IMR-90 (cell line): ENCODE data around the gene TMEM63C. TPM values are rescaled to one million over a fixed set of nuclear protein-coding genes. Genes with fewer than 3 reads are reported as not detected.

Experiments used
- ATAC-seq: fragments of 200-7000 bp; cut with Tn5 transposase; 2 replicates; pipeline ENCODE4 v1.9.1; 2020; ENCODE audit warnings: low read depth, mild to moderate bottlenecking, moderate library complexity
- BruUV-seq: library from RNA; stranded (reverse); fragments of 400-500 nt; replicated peaks from 2 replicates; lab custom pipeline; 2021; lab: Mats Ljungman, UMichigan
- CTCF ChIA-PET: fragments of 300-600 bp; formaldehyde crosslinking; extraction: SDS; loops from one replicate; lab custom pipeline; 2021; ENCODE audit warnings: antibody characterized with exemption; lab: Yijun Ruan, JAX
- POLR2A ChIA-PET: fragments of 300-600 bp; sonication (Branson Sonifier 250); formaldehyde crosslinking; loops from one replicate; lab custom pipeline; 2022; ENCODE audit warnings: antibody characterized with exemption; ENCODE audit not compliant: unreplicated experiment; lab: Charles Lee
- DNase-seq: peaks from one replicate; pipeline ENCODE4 v3.0.0; 2013
- H2AFZ ChIP-seq: replicated peaks from 2 replicates; pipeline ENCODE3; 2013; ENCODE audit warnings: low read length, mild to moderate bottlenecking; ENCODE audit not compliant: poor library complexity
- H2AK5ac ChIP-seq: 2 replicates; pipeline ENCODE4 v1.6.1; 2013; ENCODE audit warnings: low read depth, low read length, inconsistent platforms
- H2AK9ac ChIP-seq: replicated peaks from 2 replicates; pipeline ENCODE3; 2013; ENCODE audit warnings: mild to moderate bottlenecking, low read depth, low read length, moderate library complexity; ENCODE audit not compliant: poor library complexity
- H2BK120ac ChIP-seq: 2 replicates; pipeline ENCODE4 v1.6.1; 2013; ENCODE audit warnings: low read depth, low read length, inconsistent platforms
- H2BK15ac ChIP-seq: 3 replicates; pipeline ENCODE4 v1.6.1; 2013; ENCODE audit warnings: low read depth, low read length, inconsistent platforms
- H2BK20ac ChIP-seq: 2 replicates; pipeline ENCODE4 v1.6.1; 2013; ENCODE audit warnings: low read depth, mild to moderate bottlenecking, inconsistent platforms, low read length, moderate library complexity
- H2BK5ac ChIP-seq: 2 replicates; pipeline ENCODE4 v1.6.1; 2013; ENCODE audit warnings: mild to moderate bottlenecking, low read depth, low read length, inconsistent platforms; ENCODE audit not compliant: poor library complexity, severe bottlenecking
- H3K14ac ChIP-seq: replicated peaks from 2 replicates; pipeline ENCODE4 v1.6.1; 2013; ENCODE audit warnings: low read depth, low read length, inconsistent platforms
- H3K18ac ChIP-seq: 2 replicates; pipeline ENCODE4 v1.6.1; 2013; ENCODE audit warnings: low read depth, low read length, control low read depth
- H3K23ac ChIP-seq: 2 replicates; pipeline ENCODE4 v1.6.1; 2013; ENCODE audit warnings: low read depth, low read length, inconsistent platforms
- H3K27ac ChIP-seq: 2 replicates; pipeline ENCODE4 v1.5.1; 2013; ENCODE audit warnings: mild to moderate bottlenecking, control low read depth, low read length; ENCODE audit not compliant: insufficient read depth
- H3K27me3 ChIP-seq: 2 replicates; pipeline ENCODE4 v1.6.1; 2013; ENCODE audit warnings: low read length; ENCODE audit not compliant: control insufficient read depth, insufficient read depth
- H3K36me3 ChIP-seq: 2 replicates; pipeline ENCODE4 v1.6.1; 2013; ENCODE audit warnings: low read length, mixed read lengths; ENCODE audit not compliant: control insufficient read depth, insufficient read depth
- H3K4ac ChIP-seq: 2 replicates; pipeline ENCODE4 v1.6.1; 2013; ENCODE audit warnings: low read depth, low read length, inconsistent platforms
- H3K4me1 ChIP-seq: 2 replicates; pipeline ENCODE4 v1.6.1; 2013; ENCODE audit warnings: low read length, mixed read lengths; ENCODE audit not compliant: control insufficient read depth, insufficient read depth
- H3K4me2 ChIP-seq: 2 replicates; pipeline ENCODE4 v1.6.1; 2013; ENCODE audit warnings: low read depth, mild to moderate bottlenecking, control low read depth, low read length, moderate library complexity
- H3K4me3 ChIP-seq: 2 replicates; pipeline ENCODE4 v1.5.1; 2013; ENCODE audit warnings: low read depth, mild to moderate bottlenecking, control low read depth, low read length, moderate library complexity; ENCODE audit not compliant: insufficient read depth
- H3K56ac ChIP-seq: 2 replicates; pipeline ENCODE4 v1.6.1; 2013; ENCODE audit warnings: low read length, inconsistent platforms; ENCODE audit not compliant: insufficient read depth; ENCODE audit errors: extremely low read depth
- H3K79me1 ChIP-seq, 2 experiments: 2 replicates each; pipeline ENCODE4 v1.6.1; 2013; ENCODE audit warnings: low read length in 2 of 2, inconsistent platforms in 1 of 2, low read depth in 1 of 2
- H3K9ac ChIP-seq: 2 replicates; pipeline ENCODE4 v1.6.1; 2013; ENCODE audit warnings: low read depth, low read length, control low read depth
- H3K9me1 ChIP-seq: 2 replicates; pipeline ENCODE4 v1.6.1; 2013; ENCODE audit warnings: low read length, inconsistent platforms; ENCODE audit not compliant: insufficient read depth
- H3K9me3 ChIP-seq: 2 replicates; pipeline ENCODE4 v1.6.1; 2013; ENCODE audit warnings: low read length; ENCODE audit not compliant: control insufficient read depth, insufficient read depth
- H4K20me1 ChIP-seq: 2 replicates; pipeline ENCODE4 v1.6.1; 2013; ENCODE audit warnings: low read length, inconsistent platforms; ENCODE audit not compliant: insufficient read depth
- H4K5ac ChIP-seq: 2 replicates; pipeline ENCODE4 v1.6.1; 2013; ENCODE audit warnings: mild to moderate bottlenecking, low read depth, low read length, control low read depth
- H4K8ac ChIP-seq, 2 experiments: 2 replicates each; pipeline ENCODE4 v1.6.1; 2013; ENCODE audit warnings: low read depth in 2 of 2, low read length in 2 of 2, control low read depth in 1 of 2, inconsistent platforms in 1 of 2
- H4K91ac ChIP-seq: 2 replicates; pipeline ENCODE4 v1.6.1; 2013; ENCODE audit warnings: low read depth, low read length, inconsistent platforms; ENCODE audit not compliant: insufficient read depth
- CHD1 ChIP-seq: IDR thresholded peaks from 2 replicates; pipeline ENCODE4 v1.6.1; 2012; ENCODE audit warnings: low read depth, low read length, improper control_type of control experiment
- MAZ ChIP-seq: IDR thresholded peaks from 2 replicates; pipeline ENCODE4 v1.6.1; 2012; ENCODE audit warnings: low read depth, mild to moderate bottlenecking, low read length, improper control_type of control experiment, moderate library complexity, borderline replicate concordance
- NFE2L2 ChIP-seq: fragments of 150-350 bp; IDR thresholded peaks from 2 replicates; pipeline ENCODE4 v1.6.1; 2016; ENCODE audit warnings: low read depth, mild to moderate bottlenecking, low read length
- SMC3 ChIP-seq: fragments of 150-350 bp; IDR thresholded peaks from 2 replicates; pipeline ENCODE4 v1.6.1; 2016; ENCODE audit warnings: low read depth, mild to moderate bottlenecking, antibody characterized with exemption, low read length, moderate library complexity
- WGBS, 2 experiments: methylation state at CpG; one replicate each; pipeline versions ENCODE4 v1.1.5 to v1.1.7; 2013; ENCODE audit warnings: missing lambda C conversion rate in 2 of 2; ENCODE audit not compliant: insufficient read length in 1 of 2; ENCODE audit errors: extremely low coverage in 2 of 2; 5-methylcytosine and 5-hydroxymethylcytosine counted together
- dilution Hi-C: fragments of 300-500 bp; cut with HindIII; formaldehyde crosslinking; loops from one replicate; pipeline ENCODE4 v1.14.3; 2018; ENCODE audit warnings: low sequenced_read_pairs; ENCODE audit not compliant: unreplicated experiment
- in situ Hi-C: fragments of 300-500 bp; cut with MboI; formaldehyde crosslinking; loops from 3 replicates; pipeline ENCODE4 v1.14.3; 2019; ENCODE audit warnings: low sequenced_read_pairs, inconsistent platforms, mixed read lengths
- intact Hi-C: fragments of 100-400 bp; cut with micrococcal nuclease; formaldehyde crosslinking; loops from 2 replicates; pipeline ENCODE4 v1.10.0; 2022
- polyA plus RNA-seq, 3 experiments: library from polyadenylated mRNA; depleted of rRNA; stranded (reverse); fragments of >200 nt; gene quantifications; 2 replicates each; pipeline ENCODE4 v1.2.3, GENCODE V29; 2012; ENCODE audit warnings: low replicate concordance in 1 of 3
- total RNA-seq: library from RNA; depleted of rRNA; stranded (reverse); fragments of >200 nt; gene quantifications from 2 replicates; pipeline ENCODE4 v1.2.3, GENCODE V29; 2012

Gene TMEM63C
- total and polyA plus RNA-seq, 2 of the 4 experiments (the other 2 are of a cell fraction) = under 0.01 TPM; not detected in 1

DNA sequence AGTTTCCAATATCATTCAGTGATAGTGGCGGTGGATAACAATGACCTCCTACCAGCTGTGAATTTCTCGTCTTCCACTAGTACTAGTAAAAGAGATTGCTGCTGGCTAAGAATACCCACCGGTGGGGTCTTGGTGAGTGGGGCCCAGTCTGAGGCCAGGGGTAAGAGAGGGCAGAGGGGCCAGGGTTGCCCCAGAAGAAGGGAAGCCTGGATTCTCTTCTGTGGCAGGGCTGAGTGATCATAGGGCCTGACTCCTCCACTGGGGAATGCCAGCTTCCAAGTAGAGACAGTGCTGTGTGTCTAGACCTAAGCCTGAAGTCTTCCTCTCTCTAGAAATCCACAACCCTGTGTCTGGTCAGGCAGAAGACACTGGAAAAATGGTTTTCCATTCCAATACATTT is 5.8 kb upstream of the TMEM63C start:
- H2AK9ac ChIP-seq = no peak overlapping the region
- no peak overlapping the region for H4K91ac ChIP-seq
- H4K5ac ChIP-seq = no peak overlapping the region
- no peaks in the 10 kb centered on the region for H3K4me1 ChIP-seq
- dilution Hi-C loops (no loop called here), intact Hi-C loops (no loop called here), in situ Hi-C loops (no loop called here)
- H3K18ac ChIP-seq = no peak overlapping the region
- H3K23ac ChIP-seq = no peak overlapping the region
- no peaks in the 10 kb centered on the region for H3K9me1 ChIP-seq
- no peak overlapping the region for H2BK15ac ChIP-seq
- no peak overlapping the region for H2AK5ac ChIP-seq
- no peak overlapping the region for H3K56ac ChIP-seq
- H4K8ac ChIP-seq = no peak overlapping the region
- ChIA-PET POLR2A (no interaction called here), CTCF (no interaction called here)
- no peak for DNase-seq
- H4K20me1 ChIP-seq = no peaks in the 10 kb centered on the region
- H3K36me3 ChIP-seq = no peaks in the 10 kb centered on the region
- H2BK20ac ChIP-seq = no peak overlapping the region
- no CpG with 5 or more reads among the region's 3 CpGs for WGBS, 2 experiments
- H3K14ac ChIP-seq = no peak overlapping the region
- H2AFZ ChIP-seq = no peak overlapping the region
- no peak overlapping the region for H2BK5ac ChIP-seq
- no peak overlapping the region for H3K27ac ChIP-seq
- H2BK120ac ChIP-seq = no peak overlapping the region
- H3K9me3 ChIP-seq = no peaks in the 10 kb centered on the region
- H3K4ac ChIP-seq = no peak overlapping the region
- no TSS peak for BruUV-seq
- peaks cover 3% of the 10 kb centered on the region; the same call in 1 of the 2 replicates for H3K27me3 ChIP-seq
- no peak for ATAC-seq
- no peak overlapping the region for H3K4me3 ChIP-seq
- no peaks in the 10 kb centered on the region for H3K79me1 ChIP-seq
- H3K9ac ChIP-seq = no peak overlapping the region
- TF ChIP-seq CHD1 (no peak), MAZ (no peak), SMC3 (no peak), NFE2L2 (no peak)
- H3K4me2 ChIP-seq = no peak overlapping the region
